ENCODE results near the gene ERFL. TPM values are rescaled to one million over a fixed set of nuclear protein-coding genes. Genes with fewer than 3 reads are reported as not detected.

ERFL gene
- total RNA-seq, 2 donors from 2014 or later = 0.28 to 0.41 TPM

DNA sequence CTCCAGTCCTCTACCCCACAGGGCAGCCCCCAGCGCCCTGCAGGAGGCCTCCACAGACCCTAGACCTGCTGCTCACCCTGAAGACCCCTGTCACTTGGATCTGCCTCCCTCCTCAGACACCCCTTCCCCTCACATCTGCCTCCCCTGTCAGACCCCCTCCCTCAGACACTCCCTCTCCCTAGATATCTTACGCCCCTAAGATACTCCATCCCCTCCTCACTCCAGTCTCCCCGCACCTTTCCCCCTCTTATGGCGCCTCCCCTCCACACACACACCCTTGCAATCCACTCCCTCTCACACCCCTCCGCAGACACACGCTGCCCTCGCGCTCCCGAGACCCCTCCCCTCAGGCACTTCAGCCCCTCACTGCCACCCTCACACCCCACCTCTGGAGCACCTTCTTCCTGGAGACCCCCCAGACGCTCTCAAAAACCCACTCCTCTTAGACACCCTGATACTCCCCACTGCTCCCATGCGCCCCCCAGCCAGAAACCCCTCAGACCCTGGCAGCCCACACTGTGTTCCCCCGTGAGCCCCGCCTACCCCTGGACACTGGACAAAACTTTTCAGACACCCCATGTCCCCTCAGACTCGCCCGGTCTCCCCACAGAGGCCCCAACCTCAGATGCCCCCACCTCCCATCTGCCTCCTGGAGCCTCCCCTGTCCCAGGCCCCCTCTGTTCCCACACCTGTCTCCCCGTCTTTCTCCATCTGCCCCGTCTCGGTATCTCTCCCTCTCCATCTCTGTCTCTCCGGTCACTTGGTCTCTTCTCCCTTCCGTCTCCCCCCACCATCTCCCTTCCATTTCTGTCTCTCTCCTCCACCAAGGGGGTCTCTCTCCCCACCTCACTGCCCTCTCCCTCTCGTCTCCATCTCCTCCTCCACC, 14.5 kb downstream of the ERFL start:
- Histone ChIP-seq H3K9me3 (no peaks in the 10 kb centered on the region), H3K4me1 (ENCODE audit: control insufficient read depth in 1 of 2, low read depth in 2 of 2) (no peaks in the 10 kb centered on the region), H3K36me3 (no peaks in the 10 kb centered on the region), H3K27ac (no peak overlapping the region), H3K27me3 (replicated peaks; ENCODE audit: insufficient read depth) (peaks cover 20% of the 10 kb centered on the region), H3K4me3 (no peak overlapping the region)
- TF ChIP-seq, protein P1, sequence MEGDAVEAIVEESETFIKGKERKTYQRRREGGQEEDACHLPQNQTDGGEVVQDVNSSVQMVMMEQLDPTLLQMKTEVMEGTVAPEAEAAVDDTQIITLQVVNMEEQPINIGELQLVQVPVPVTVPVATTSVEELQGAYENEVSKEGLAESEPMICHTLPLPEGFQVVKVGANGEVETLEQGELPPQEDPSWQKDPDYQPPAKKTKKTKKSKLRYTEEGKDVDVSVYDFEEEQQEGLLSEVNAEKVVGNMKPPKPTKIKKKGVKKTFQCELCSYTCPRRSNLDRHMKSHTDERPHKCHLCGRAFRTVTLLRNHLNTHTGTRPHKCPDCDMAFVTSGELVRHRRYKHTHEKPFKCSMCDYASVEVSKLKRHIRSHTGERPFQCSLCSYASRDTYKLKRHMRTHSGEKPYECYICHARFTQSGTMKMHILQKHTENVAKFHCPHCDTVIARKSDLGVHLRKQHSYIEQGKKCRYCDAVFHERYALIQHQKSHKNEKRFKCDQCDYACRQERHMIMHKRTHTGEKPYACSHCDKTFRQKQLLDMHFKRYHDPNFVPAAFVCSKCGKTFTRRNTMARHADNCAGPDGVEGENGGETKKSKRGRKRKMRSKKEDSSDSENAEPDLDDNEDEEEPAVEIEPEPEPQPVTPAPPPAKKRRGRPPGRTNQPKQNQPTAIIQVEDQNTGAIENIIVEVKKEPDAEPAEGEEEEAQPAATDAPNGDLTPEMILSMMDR (IDR thresholded peaks at IDR 0.05) = no peak
- DNase-seq (ENCODE audit: low spot score) = no peak
- ATAC-seq (ENCODE audit: insufficient number of reproducible peaks, low FRiP score, low read depth) = no peak

DNA sequence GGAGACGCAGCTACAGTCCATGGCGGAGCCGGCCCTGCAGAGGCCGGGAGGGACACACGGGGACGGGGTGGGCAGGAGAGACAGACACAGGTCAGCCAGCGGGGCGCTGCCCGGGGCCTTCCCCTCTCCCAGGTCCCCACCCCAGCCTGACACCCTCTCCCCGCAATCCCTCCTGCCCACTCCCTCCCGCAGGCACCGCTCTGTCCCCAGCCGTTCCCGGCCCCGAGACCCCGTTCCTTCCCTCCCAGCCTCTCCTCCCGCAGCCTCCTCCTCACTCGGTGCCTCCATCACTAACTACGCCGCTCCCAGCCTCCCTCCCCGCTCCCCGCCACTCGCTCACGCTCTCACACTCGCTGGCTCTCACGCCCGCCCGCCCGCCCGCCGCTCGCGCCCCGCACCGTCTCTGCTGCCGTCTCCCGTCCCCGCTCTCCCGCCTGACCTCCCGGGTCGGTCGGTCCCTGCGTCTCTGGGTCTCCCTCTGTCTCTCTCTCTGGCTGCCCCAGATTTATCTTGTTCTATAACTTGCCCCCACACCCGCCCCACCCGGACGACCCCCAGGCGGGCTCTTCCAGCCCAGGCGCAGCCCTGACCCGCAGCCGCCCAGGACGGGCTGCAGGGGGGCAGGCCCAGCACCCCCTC, 15.2 kb downstream of the ERFL start:
- Histone ChIP-seq H3K27ac (no peak overlapping the region), H3K9me3 (no peaks in the 10 kb centered on the region), H3K36me3 (no peaks in the 10 kb centered on the region), H3K4me1 (ENCODE audit: control insufficient read depth in 1 of 2, low read depth in 2 of 2) (no peaks in the 10 kb centered on the region), H3K27me3 (replicated peaks; ENCODE audit: insufficient read depth) (peaks cover 20% of the 10 kb centered on the region), H3K4me3 (no peak overlapping the region)
- TF ChIP-seq, protein P1 (IDR thresholded peaks at IDR 0.05) = no peak
- DNase-seq (ENCODE audit: low spot score) = no peak
- ATAC-seq (ENCODE audit: insufficient number of reproducible peaks, low FRiP score, low read depth) = no peak

DNA sequence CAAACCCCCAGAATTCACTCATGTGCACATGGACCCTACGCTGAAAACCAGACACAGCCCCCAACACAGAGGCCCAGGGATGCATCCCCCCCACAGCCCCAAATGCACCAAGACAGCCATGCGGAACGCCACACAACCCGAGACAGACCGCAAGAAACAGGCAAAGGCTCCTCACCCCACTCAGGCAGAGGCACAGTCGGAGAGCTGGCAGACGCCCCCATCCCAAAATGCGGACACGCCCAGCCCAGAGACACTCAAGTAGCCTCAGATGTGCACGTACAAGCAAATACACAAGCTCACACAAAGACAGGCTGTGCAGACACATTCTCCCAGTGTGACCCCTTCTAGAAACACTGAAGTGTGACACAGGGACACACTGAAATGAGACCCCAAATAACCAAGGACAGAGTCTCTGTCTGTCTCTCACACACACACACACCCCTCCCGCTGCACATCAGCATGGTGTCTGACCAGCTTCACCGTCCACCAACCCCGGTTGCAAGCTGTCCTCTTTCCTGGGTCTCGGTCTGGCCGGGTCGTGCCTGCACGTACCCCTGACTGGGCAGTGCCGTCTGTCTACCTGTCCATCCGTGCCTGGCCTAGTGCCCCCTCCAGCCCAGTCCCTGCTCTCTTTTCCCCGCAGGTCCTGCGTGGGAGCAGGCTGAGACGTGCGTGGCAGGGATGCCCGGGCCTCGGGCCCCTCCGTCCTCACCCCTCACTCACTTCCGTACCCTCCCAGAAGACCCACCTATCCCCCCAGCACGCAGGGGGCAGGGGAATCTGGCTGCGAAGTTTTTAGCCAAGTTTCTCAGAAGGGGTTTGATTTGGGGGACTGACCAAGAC, 16.1 kb downstream of the ERFL start:
- TF ChIP-seq, protein P1 (IDR thresholded peaks at IDR 0.05) = no peak
- ATAC-seq (ENCODE audit: insufficient number of reproducible peaks, low FRiP score, low read depth) = no peak
- peaks cover 20% of the 10 kb centered on the region for H3K27me3 ChIP-seq (replicated peaks; ENCODE audit: insufficient read depth)
- H3K9me3 ChIP-seq = no peaks in the 10 kb centered on the region
- no peak for DNase-seq (ENCODE audit: low spot score)
- H3K27ac ChIP-seq = no peak overlapping the region
- no peaks in the 10 kb centered on the region for H3K4me1 ChIP-seq (ENCODE audit: control insufficient read depth in 1 of 2, low read depth in 2 of 2)
- no peak overlapping the region for H3K4me3 ChIP-seq
- no peaks in the 10 kb centered on the region for H3K36me3 ChIP-seq

DNA sequence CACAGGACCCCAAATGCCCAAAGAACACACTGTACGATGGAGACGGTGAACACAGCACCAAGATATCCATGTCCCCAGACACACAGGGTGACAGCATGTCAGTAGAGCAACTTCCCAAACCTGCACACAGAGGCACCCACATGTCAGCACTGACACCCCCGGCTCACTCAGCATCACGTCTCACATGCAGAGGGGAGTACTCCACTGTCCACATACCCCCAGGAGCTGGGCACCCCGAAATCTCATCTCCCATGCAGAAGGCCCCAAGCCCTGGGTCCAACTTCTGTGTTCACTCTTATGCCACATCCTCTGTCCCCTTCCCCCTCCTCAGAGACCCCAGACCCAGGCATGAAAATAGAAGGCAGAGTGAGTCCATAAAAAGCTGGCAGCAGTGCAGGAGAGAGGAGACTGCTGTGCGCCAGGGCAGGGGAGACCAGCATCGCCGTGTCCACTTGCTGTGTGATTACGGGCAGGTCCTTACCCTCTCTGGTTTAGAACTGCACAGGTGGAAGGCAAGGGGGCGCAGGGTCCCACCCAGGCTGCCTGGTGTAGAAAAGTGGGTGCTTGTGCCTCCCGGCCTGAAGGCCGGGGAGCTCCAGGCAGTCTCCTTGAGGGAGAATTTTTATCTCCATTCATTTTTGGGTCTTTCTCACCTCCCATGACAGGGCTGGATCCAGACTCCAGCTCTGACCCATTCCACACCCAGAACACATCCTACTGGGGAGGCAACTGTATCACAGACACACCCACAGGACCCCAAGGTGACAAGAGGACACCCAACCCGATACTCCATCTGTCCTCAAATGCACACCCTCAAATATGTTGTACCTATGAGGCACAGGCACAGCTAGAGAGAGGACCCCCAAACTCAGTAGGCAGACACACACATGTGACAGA, 17.0 kb downstream of the ERFL start:
- H3K27me3 ChIP-seq (replicated peaks; ENCODE audit: insufficient read depth) = peaks cover 19% of the 10 kb centered on the region

More for the DNA sequence above, 17.0 kb downstream of the ERFL start:
- DNase-seq (ENCODE audit: low spot score) (no peak), ATAC-seq (ENCODE audit: insufficient number of reproducible peaks, low FRiP score, low read depth) (no peak)
- TF ChIP-seq, protein P1 (IDR thresholded peaks at IDR 0.05) = no peak
- no peaks in the 10 kb centered on the region for H3K36me3 ChIP-seq
- no peak overlapping the region for H3K4me3 ChIP-seq
- no peaks in the 10 kb centered on the region for H3K9me3 ChIP-seq
- H3K27ac ChIP-seq = no peak overlapping the region
- no peaks in the 10 kb centered on the region for H3K4me1 ChIP-seq (ENCODE audit: control insufficient read depth in 1 of 2, low read depth in 2 of 2)
